CD4-positive, CD25-positive, alpha-beta regulatory T cell (primary cell): ENCODE measurements around the gene LIAS. TPM values are rescaled to one million over a fixed set of nuclear protein-coding genes. Genes with fewer than 3 reads are reported as not detected.
"Not testable (repeated sequence)": the region's sequence is repeated elsewhere in the genome, so short reads cannot be mapped to it uniquely, and the experiment has no call there.

Source experiments
- ATAC-seq, 2 donors: fragments of 150-1000 bp; cut with Tn5 transposase; one replicate each; pipeline ENCODE4 v1.10.0; 2021; ENCODE audit warnings: low read depth in 2 of 2, moderate number of reproducible peaks in 2 of 2, moderate library complexity in 1 of 2
- DNase-seq, 3 donors: peaks; one replicate each; pipeline versions ENCODE4 v3.0.0 to v3.0.0-alpha.2; 2012 to 2022; ENCODE audit warnings: mixed read lengths in 1 of 3
- H3K27ac ChIP-seq: one replicate; pipeline ENCODE4 v1.7.0; 2013; ENCODE audit warnings: mild to moderate bottlenecking, low read length; ENCODE audit not compliant: insufficient read depth, poor library complexity, severe bottlenecking
- H3K27me3 ChIP-seq: one replicate; pipeline ENCODE4 v1.7.0; 2013; ENCODE audit warnings: low read length; ENCODE audit not compliant: control insufficient read depth, insufficient read depth
- H3K36me3 ChIP-seq: one replicate; pipeline ENCODE4 v1.7.0; 2013; ENCODE audit warnings: mild to moderate bottlenecking, low read length, moderate library complexity; ENCODE audit not compliant: control insufficient read depth, insufficient read depth
- H3K4me1 ChIP-seq: 2 replicates; pipeline ENCODE4 v1.7.0; 2013; ENCODE audit warnings: mild to moderate bottlenecking, low read length; ENCODE audit not compliant: insufficient read depth, control insufficient read depth, poor library complexity, severe bottlenecking
- H3K4me3 ChIP-seq: one replicate; pipeline ENCODE4 v1.7.0; 2013; ENCODE audit warnings: low read depth, mild to moderate bottlenecking, low read length, moderate library complexity
- H3K9me3 ChIP-seq, 2 experiments: 1 replicate in 1 of 2; 2 replicates in 1 of 2; pipeline ENCODE4 v1.7.0; 2013; ENCODE audit warnings: low read length in 2 of 2, mild to moderate bottlenecking in 1 of 2, moderate library complexity in 1 of 2; ENCODE audit not compliant: control insufficient read depth in 2 of 2
- H3K27ac Mint-ChIP-seq, 3 donors: one replicate each; pipeline ENCODE4 v1.8.0; 2020 to 2022; ENCODE audit warnings: mild to moderate bottlenecking in 3 of 3, mixed read lengths in 3 of 3, moderate library complexity in 2 of 3
- H3K27me3 Mint-ChIP-seq: one replicate; pipeline ENCODE4 v1.8.0; 2022; ENCODE audit warnings: mild to moderate bottlenecking, mixed read lengths
- H3K36me3 Mint-ChIP-seq: one replicate; pipeline ENCODE4 v1.8.0; 2020; ENCODE audit warnings: mixed read lengths
- H3K4me1 Mint-ChIP-seq, 4 donors: one replicate each; pipeline ENCODE4 v1.8.0; 2020 to 2022; ENCODE audit warnings: mixed read lengths in 4 of 4, mild to moderate bottlenecking in 1 of 4
- H3K4me3 Mint-ChIP-seq, 4 donors: one replicate each; pipeline ENCODE4 v1.8.0; 2020 to 2022; ENCODE audit warnings: mild to moderate bottlenecking in 4 of 4, mixed read lengths in 4 of 4, moderate library complexity in 3 of 4
- H3K9me3 Mint-ChIP-seq, 7 donors: one replicate each; pipeline ENCODE4 v1.8.0; 2020 to 2022; ENCODE audit warnings: mixed read lengths in 7 of 7, mild to moderate bottlenecking in 3 of 7, moderate library complexity in 2 of 7
- polyA plus RNA-seq, 4 donors: library from polyadenylated mRNA; unstranded; fragments of 300-500 nt; fragmentation: Illumina TruSeq; gene quantifications; one replicate each; pipeline ENCODE4 v1.2.3, GENCODE V29; 2021
- total RNA-seq: library from RNA; stranded (reverse); gene quantifications from one replicate; pipeline ENCODE4 v1.2.3, GENCODE V29; 2022

Gene LIAS
- total and polyA plus RNA-seq, 5 donors from 2014 or later, result 10.6 to 13.6 (median 12.2) TPM

DNA sequence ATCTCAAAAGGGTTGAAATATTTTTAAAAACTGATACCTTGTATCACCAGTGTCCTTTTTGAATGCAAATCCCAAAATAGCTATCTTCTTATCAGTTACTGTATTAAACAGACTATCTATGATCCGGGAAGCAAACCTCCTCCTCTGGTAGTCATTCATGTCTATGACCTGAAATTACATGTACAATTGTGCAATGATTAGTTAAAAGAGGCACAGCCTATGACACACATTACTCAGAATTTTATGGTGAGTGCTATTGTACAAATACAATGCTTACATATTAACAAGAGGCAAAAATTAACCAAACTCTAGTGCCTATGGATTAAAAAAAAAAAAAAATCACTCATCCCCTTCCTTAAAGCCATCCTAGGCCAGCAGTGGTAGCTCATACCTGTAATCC, 46.7 kb downstream of the LIAS start:
- Histone ChIP-seq H3K36me3 (peaks cover 74% of the 10 kb centered on the region), H3K27ac (no peak overlapping the region), H3K4me1 (no peaks in the 10 kb centered on the region), H3K9me3 (no peaks in the 10 kb centered on the region), H3K27me3 (no peaks in the 10 kb centered on the region), H3K4me3 (no peak overlapping the region)
- no peaks in the 10 kb centered on the region for H3K27me3 Mint-ChIP-seq
- peaks cover 48% of the 10 kb centered on the region for H3K36me3 Mint-ChIP-seq
- no peak overlapping the region for H3K4me3 Mint-ChIP-seq
- DNase-seq (no peak), ATAC-seq (no peak)
- H3K27ac Mint-ChIP-seq, result no peak overlapping the region
- peaks cover 0 to 1% (median 0%) of the 10 kb centered on the region in 7 donors for H3K9me3 Mint-ChIP-seq
- no peaks in the 10 kb centered on the region for H3K4me1 Mint-ChIP-seq

DNA sequence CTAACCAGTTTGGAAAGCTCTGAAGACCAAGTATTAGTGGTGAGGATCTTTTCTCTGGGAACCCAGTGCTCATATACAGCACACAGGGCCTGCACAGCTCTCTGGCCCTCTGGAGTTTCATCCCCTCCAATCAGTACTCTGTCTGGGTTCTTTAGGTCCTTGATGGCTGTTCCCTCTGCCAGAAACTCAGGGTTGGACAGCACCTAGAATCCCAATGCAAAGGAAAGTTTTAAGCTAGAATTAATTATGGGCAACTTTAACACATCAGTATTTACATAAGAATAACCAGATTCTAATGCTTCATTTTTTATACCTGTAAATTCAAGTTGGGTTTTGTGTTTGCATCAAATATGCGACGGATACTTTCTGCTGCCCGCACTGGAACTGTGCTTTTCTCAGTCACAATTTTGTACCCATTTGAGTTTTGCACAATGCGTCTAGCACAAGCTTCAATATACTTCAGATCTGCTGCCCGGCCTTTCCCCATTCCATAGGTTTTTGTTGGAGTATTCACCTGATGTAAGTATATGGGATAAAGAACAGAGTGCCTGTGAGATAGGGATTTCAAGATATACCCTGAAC, 51.6 kb downstream of the LIAS start:
- peaks cover 35% of the 10 kb centered on the region for H3K36me3 Mint-ChIP-seq
- H3K9me3 Mint-ChIP-seq, result peaks cover 0 to 1% (median 0%) of the 10 kb centered on the region in 7 donors
- Histone ChIP-seq H3K27ac (no peak overlapping the region), H3K4me1 (no peaks in the 10 kb centered on the region), H3K36me3 (peaks cover 50% of the 10 kb centered on the region), H3K4me3 (no peak overlapping the region), H3K27me3 (no peaks in the 10 kb centered on the region), H3K9me3 (no peaks in the 10 kb centered on the region)
- DNase-seq, result no peak
- no peaks in the 10 kb centered on the region for H3K27me3 Mint-ChIP-seq
- H3K4me1 Mint-ChIP-seq, result no peaks in the 10 kb centered on the region
- no peak for ATAC-seq
- no peak overlapping the region for H3K27ac Mint-ChIP-seq
- H3K4me3 Mint-ChIP-seq, result no peak overlapping the region

- not testable (repeated sequence) for H3K4me3 Mint-ChIP-seq, H3K27me3 Mint-ChIP-seq, H3K27ac ChIP-seq, H3K27ac Mint-ChIP-seq, ATAC-seq, H3K9me3 ChIP-seq, H3K4me1 Mint-ChIP-seq, H3K4me1 ChIP-seq, DNase-seq, H3K4me3 ChIP-seq, H3K27me3 ChIP-seq, H3K9me3 Mint-ChIP-seq
- peaks cover 26% of the 10 kb centered on the region for H3K36me3 Mint-ChIP-seq
- peaks cover 23% of the 10 kb centered on the region for H3K36me3 ChIP-seq
Measured at GRCh38 chr4:39514266-39514665, 55.4 kb downstream of the LIAS start.

- Histone ChIP-seq H3K4me1 (no peaks in the 10 kb centered on the region), H3K4me3 (no peak overlapping the region), H3K36me3 (peaks cover 16% of the 10 kb centered on the region), H3K27me3 (no peaks in the 10 kb centered on the region), H3K27ac (no peak overlapping the region), H3K9me3 (no peaks in the 10 kb centered on the region)
- peaks cover 19% of the 10 kb centered on the region for H3K36me3 Mint-ChIP-seq
- DNase-seq (no peak), ATAC-seq (no peak)
- H3K27ac Mint-ChIP-seq, result no peak overlapping the region
- no peaks in the 10 kb centered on the region for H3K27me3 Mint-ChIP-seq
- no peak overlapping the region for H3K4me3 Mint-ChIP-seq
- no peaks in the 10 kb centered on the region for H3K4me1 Mint-ChIP-seq
- no peaks in the 10 kb centered on the region for H3K9me3 Mint-ChIP-seq
Measured at GRCh38 chr4:39514888-39515401, 56.1 kb downstream of the LIAS start.

DNA sequence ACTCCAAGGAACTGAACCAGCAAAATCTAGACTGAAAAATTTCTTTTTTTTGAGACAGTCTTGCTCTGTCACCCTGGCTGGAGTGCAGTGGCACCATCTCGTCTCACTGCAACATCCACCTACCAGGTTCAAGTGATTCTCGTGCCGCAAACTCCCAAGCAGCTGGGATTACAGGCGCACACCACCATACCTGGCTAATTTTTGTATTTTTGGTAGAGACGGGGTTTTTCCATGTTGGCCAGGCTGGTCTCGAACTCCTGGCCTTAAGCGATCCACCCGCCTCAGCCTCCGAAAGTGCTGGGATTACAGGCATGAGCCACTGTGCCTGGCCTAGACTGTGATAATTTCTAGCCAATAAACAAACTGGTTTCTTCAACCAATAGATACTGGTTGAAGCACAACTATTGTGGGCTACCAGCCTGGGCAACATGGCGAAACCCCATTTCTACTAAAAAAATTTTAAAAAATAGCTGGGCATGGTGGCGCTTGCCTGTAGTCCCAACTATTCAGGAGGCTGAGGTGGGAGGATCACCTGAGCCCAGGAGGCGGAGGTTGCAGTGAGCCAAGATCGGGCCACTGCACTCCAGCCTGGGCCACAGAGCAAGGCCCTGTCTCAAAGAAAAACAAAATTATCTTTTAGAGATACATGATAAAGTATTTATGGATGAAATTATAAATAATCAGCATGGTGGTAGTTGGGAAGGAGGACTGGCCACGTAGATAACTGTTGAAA, 57.0 kb downstream of the LIAS start:
- H3K27me3 Mint-ChIP-seq, H3K4me1 ChIP-seq, H3K27ac ChIP-seq, H3K4me1 Mint-ChIP-seq, H3K4me3 ChIP-seq, H3K27ac Mint-ChIP-seq, H3K27me3 ChIP-seq, H3K36me3 ChIP-seq, DNase-seq, ATAC-seq, H3K9me3 Mint-ChIP-seq, H3K9me3 ChIP-seq, H3K4me3 Mint-ChIP-seq: not testable (repeated sequence)
- H3K36me3 Mint-ChIP-seq, result peaks cover 13% of the 10 kb centered on the region

- peaks cover 5% of the 10 kb centered on the region for H3K36me3 ChIP-seq
- no peak overlapping the region for H3K27ac Mint-ChIP-seq
- H3K4me1 Mint-ChIP-seq, result peaks cover 0 to under 1% (median 0%) of the 10 kb centered on the region in 4 donors
- no peaks in the 10 kb centered on the region for H3K27me3 ChIP-seq
- H3K27ac ChIP-seq, result no peak overlapping the region
- H3K4me1 ChIP-seq, result no peaks in the 10 kb centered on the region
- ATAC-seq, result no peak
- peaks cover 13% of the 10 kb centered on the region for H3K36me3 Mint-ChIP-seq
- H3K27me3 Mint-ChIP-seq, result no peaks in the 10 kb centered on the region
- no peaks in the 10 kb centered on the region for H3K9me3 Mint-ChIP-seq
- no peak for DNase-seq
- no peak overlapping the region for H3K4me3 Mint-ChIP-seq
- H3K9me3 ChIP-seq, result no peaks in the 10 kb centered on the region
- no peak overlapping the region for H3K4me3 ChIP-seq
Measured at GRCh38 chr4:39516407-39516966, 57.6 kb downstream of the LIAS start.

DNA sequence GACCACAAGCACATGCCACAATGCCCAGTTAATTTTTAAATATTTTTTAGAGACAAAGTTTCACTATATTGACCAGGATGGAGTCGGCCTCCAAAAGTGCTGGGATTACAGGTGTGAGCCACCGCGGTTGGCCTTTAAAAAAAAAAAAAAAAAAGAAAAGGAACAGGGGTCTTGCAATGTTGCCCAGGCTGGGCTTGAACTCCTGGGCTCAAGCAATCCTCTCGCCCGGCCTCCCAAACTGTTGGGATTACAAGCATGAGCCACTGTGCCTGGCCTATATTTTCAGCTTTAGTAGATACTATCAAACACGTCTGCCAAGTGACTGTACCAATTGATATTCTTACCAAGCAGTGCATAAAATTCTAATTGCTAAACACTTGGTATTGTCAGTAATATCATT, 59.6 kb downstream of the LIAS start:
- no peaks in the 10 kb centered on the region for H3K27me3 ChIP-seq
- Mint-ChIP-seq H3K4me3 (no peak overlapping the region), H3K27ac (no peak overlapping the region), H3K9me3 (no peaks in the 10 kb centered on the region), H3K36me3 (peaks cover 5% of the 10 kb centered on the region), H3K27me3 (no peaks in the 10 kb centered on the region), H3K4me1 (peaks cover 0 to 4% (median under 1%) of the 10 kb centered on the region in 4 donors)
- no peaks in the 10 kb centered on the region for H3K4me1 ChIP-seq
- no peak overlapping the region for H3K4me3 ChIP-seq
- H3K27ac ChIP-seq, result no peak overlapping the region
- DNase-seq (no peak), ATAC-seq (no peak)
- H3K36me3 ChIP-seq, result peaks cover 5% of the 10 kb centered on the region
- no peaks in the 10 kb centered on the region for H3K9me3 ChIP-seq
